Stomach (tissue), 9 donors: ENCODE results near the gene PTGDR2. TPM values are rescaled to one million over a fixed set of nuclear protein-coding genes. Genes with fewer than 3 reads are reported as not detected.

Source experiments
- DNase-seq, 2 donors: peaks; one replicate each; pipeline versions ENCODE4 v3.0.0 to v3.0.0-alpha.2; 2013 to 2019
- H3K27ac ChIP-seq, 5 donors: fragments of 200-600 bp in 4 of 5; sonication (generic) in 4 of 5; one replicate each; pipeline ENCODE4 v1.5.1; 2013 to 2019; ENCODE audit warnings: mild to moderate bottlenecking in 1 of 5, moderate library complexity in 1 of 5
- H3K27me3 ChIP-seq, 3 donors: fragments of 200-600 bp; sonication (generic); one replicate each; pipeline ENCODE4 v1.5.1; 2017 to 2019; ENCODE audit warnings: mixed run types in 1 of 3
- H3K36me3 ChIP-seq, 4 donors: fragments of 200-600 bp; sonication (generic); 1 replicate in 3 of 4; 2 replicates in 1 of 4; pipeline ENCODE4 v1.5.1; 2016 to 2019
- H3K4me1 ChIP-seq, 4 donors: fragments of 200-600 bp; sonication (generic); one replicate each; pipeline ENCODE4 v1.5.1; 2016 to 2019
- H3K4me3 ChIP-seq, 4 donors: fragments of 200-600 bp; sonication (generic) in 3 of 4; one replicate each; pipeline ENCODE4 v1.5.1; 2016 to 2019; ENCODE audit warnings: mild to moderate bottlenecking in 1 of 4
- H3K9me3 ChIP-seq, 4 donors: fragments of 200-600 bp; sonication (generic); one replicate each; pipeline ENCODE4 v1.5.1; 2016 to 2019
- CTCF ChIP-seq, 7 experiments: fragments of 450-650 bp in 4 of 7; fragments of 200-600 bp in 3 of 7; sonication (generic) in 3 of 7; IDR thresholded peaks; one replicate each; pipeline ENCODE4 v1.5.1; 2016 to 2019; ENCODE audit warnings: antibody characterized with exemption in 7 of 7, control low read depth in 2 of 7, mild to moderate bottlenecking in 1 of 7
- EP300 ChIP-seq: sonication (generic); formaldehyde crosslinking; IDR thresholded peaks from one replicate; pipeline ENCODE4 v1.6.1; 2017; ENCODE audit warnings: antibody characterized with exemption
- POLR2A ChIP-seq, 4 donors: fragments of 450-650 bp; IDR thresholded peaks; one replicate each; pipeline ENCODE4 v1.6.1; 2016; ENCODE audit warnings: antibody characterized with exemption in 4 of 4, control low read depth in 2 of 4, mild to moderate bottlenecking in 1 of 4, moderate library complexity in 1 of 4
- POLR2AphosphoS5 ChIP-seq, 3 donors: sonication (generic); formaldehyde crosslinking; IDR thresholded peaks; one replicate each; pipeline ENCODE4 v1.6.1; 2016; ENCODE audit warnings: antibody characterized with exemption in 3 of 3
- WGBS, 5 donors: extraction: QIAGEN DNeasy Blood & Tissue Kit in 3 of 5; methylation state at CpG; one replicate each; pipeline versions ENCODE4 v1.1.5 to v1.1.7; 2013 to 2018; 5-methylcytosine and 5-hydroxymethylcytosine counted together
- intact Hi-C: fragments of 100-400 bp; cut with DNase I; formaldehyde crosslinking; loops from one replicate; pipeline ENCODE4 v1.15.1; 2023; ENCODE audit warnings: low total_unique reads
- polyA plus RNA-seq, 3 donors: library from polyadenylated mRNA; stranded (reverse); fragments of 200-250 nt; gene quantifications; one replicate each; pipeline ENCODE4 v1.2.3, GENCODE V29; 2013
- total RNA-seq, 5 donors: library from RNA; depleted of rRNA; stranded (reverse); fragments of >200 nt; gene quantifications; one replicate each; pipeline versions ENCODE4 v1.1.0 to v1.2.3, GENCODE V29; 2014 to 2016
- donor health status: healthy with polysubstance abuse.
- donor health status: Bipolar disorder and iron deficiency.
- donor health status: healthy.

PTGDR2 gene
- total and polyA plus RNA-seq, 8 donors: 2.1 to 67.8 (median 12.3) TPM; not detected in 2

DNA sequence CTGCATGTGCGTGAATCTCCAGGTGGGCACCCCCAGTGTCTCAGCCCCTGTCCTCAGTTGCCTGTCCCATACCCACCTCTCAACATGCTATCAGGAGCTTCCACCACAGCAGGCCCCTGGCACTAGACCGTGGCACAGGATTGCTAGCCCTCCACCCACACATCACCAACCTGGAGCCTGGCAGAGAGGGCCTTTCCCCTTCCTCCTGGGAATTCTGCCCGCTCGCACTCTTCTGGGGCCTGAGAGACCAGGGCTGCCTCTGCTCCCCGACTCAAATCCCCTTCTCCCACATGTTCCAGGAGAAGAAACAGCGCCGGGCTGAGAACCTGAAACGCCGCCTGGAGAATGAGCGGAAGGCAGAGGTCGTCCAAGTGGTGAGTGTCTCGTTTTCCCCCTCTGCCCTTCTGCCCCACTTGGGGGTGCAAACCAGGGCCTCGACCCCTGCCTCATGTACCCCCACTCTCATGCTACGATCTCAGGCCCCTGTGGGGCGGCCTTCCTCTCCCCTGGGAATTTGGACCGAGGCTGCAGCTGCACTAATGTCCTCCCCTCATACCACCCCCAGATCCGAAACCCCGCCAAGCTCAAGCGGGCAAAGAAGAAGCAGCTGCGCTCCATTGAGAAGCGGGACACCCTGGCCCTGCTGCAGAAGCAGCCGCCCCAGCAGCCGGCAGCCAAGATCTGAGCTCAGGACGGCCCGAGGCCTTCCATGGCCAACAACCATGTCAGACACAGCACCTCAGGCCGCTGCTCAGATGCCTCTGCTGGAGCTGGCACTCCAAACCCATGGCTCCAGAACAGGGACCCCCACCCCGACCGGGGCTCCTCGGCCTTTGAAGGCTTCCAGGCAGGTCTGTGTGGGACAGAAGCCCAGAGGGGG, 5.9 kb downstream of the PTGDR2 start:
- H3K4me3 ChIP-seq: no peak overlapping the region
- no peak for TF ChIP-seq POLR2AphosphoS5 (IDR thresholded peaks at IDR 0.05)
- no peak for TF ChIP-seq EP300
- TF ChIP-seq CTCF (IDR thresholded peaks at IDR 0.05): no peak
- no peak for TF ChIP-seq POLR2A (IDR thresholded peaks at IDR 0.05)
- no peak for DNase-seq
- H3K27me3 ChIP-seq: peaks cover 0 to 7% (median 0%) of the 10 kb centered on the region in 3 donors
- intact Hi-C loops: no loop called here
- no peak overlapping the region for H3K27ac ChIP-seq
- peaks cover 29 to 74% (median 54%) of the 10 kb centered on the region in 4 donors for H3K36me3 ChIP-seq
- no peaks in the 10 kb centered on the region for H3K9me3 ChIP-seq
- H3K4me1 ChIP-seq: peaks cover 13 to 35% (median 25%) of the 10 kb centered on the region in 4 donors
- 87 to 92% (median 90%) methylated on average over 25 to 29 of the region's 29 CpGs for whole genome bisulfite sequencing, 5 donors

DNA sequence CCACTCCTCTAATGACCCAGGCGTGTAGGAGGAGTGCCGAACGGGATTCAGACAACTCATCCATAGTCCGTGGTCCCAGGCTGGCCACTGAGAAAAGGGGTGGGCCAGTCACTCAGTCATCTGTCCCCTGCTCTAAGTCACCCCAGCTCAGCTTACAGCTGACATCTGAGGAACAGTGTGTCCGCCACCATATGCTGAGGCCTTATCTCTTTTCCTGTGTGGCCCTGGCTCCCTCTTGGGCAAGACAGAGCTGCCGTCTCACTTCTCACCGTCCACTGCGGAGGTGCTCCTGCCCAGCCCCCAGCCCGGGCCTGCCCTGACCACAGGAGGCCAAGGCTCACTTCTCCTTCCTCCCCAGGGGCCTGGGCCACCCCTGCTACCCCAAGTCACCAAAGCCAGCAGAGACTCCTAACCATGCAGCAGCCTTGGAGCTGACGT, 7.0 kb downstream of the PTGDR2 start:
- Histone ChIP-seq H3K36me3 (peaks cover 29 to 74% (median 54%) of the 10 kb centered on the region in 4 donors), H3K27ac (no peak overlapping the region), H3K4me3 (no peak overlapping the region), H3K4me1 (peaks cover 24 to 47% (median 35%) of the 10 kb centered on the region in 4 donors), H3K27me3 (peaks cover 0 to 7% (median 0%) of the 10 kb centered on the region in 3 donors), H3K9me3 (no peaks in the 10 kb centered on the region)
- 78 to 95% (median 82%) methylated on average over 8 to 10 of the region's 10 CpGs for WGBS, 5 donors
- intact Hi-C loops: no loop called here
- TF ChIP-seq EP300: no peak
- TF ChIP-seq POLR2AphosphoS5 (IDR thresholded peaks at IDR 0.05): no peak
- TF ChIP-seq POLR2A (IDR thresholded peaks at IDR 0.05): no peak
- no peak for TF ChIP-seq CTCF (IDR thresholded peaks at IDR 0.05)
- DNase-seq: no peak

DNA sequence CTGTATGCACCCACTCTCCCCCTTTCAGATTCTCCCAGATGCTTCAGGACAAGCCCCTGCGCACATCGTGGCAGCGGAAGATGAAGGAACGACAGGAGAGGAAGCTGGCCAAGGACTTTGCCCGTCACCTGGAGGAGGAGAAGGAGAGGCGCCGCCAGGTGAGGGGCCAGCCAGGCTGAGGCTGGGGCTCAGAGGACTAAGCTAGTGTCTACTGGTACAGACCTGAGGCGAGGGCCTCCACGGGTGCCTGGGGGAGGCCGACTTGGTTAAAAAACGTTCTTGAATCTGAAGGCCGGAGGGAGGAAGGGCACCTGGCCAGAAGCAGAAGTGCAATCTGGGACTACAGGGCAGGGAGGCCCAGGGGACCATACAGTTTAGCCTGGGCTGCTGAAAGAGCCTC, 7.9 kb downstream of the PTGDR2 start:
- 89 to 96% (median 93%) methylated on average over 12 of the region's 12 CpGs for WGBS, 5 donors
- intact Hi-C loops: no loop called here
- H3K27me3 ChIP-seq: peaks cover 0 to 6% (median 0%) of the 10 kb centered on the region in 3 donors

More for the DNA sequence above, 7.9 kb downstream of the PTGDR2 start:
- Histone ChIP-seq H3K9me3 (no peaks in the 10 kb centered on the region), H3K4me3 (no peak overlapping the region), H3K36me3 (peaks cover 29 to 73% (median 51%) of the 10 kb centered on the region in 4 donors), H3K27ac (no peak overlapping the region), H3K4me1 (peaks cover 31 to 47% (median 38%) of the 10 kb centered on the region in 4 donors)
- no peak for TF ChIP-seq POLR2A (IDR thresholded peaks at IDR 0.05)
- no peak for TF ChIP-seq CTCF (IDR thresholded peaks at IDR 0.05)
- no peak for TF ChIP-seq EP300
- no peak for TF ChIP-seq POLR2AphosphoS5 (IDR thresholded peaks at IDR 0.05)
- DNase-seq: no peak
